HG02610 (cell line): ENCODE data around the gene TSPAN4.

ENCODE experiments used
- ATAC-seq: cut with Tn5 transposase; IDR thresholded peaks from one replicate; pipeline ENCODE4 v1.9.1; 2021; ENCODE audit warnings: mild to moderate bottlenecking, moderate library complexity; ENCODE audit not compliant: unreplicated experiment

Gene TSPAN4

GRCh38 chr11:848380-848931 is 5.8 kb downstream of the TSPAN4 start:
- ATAC-seq = no peak

DNA sequence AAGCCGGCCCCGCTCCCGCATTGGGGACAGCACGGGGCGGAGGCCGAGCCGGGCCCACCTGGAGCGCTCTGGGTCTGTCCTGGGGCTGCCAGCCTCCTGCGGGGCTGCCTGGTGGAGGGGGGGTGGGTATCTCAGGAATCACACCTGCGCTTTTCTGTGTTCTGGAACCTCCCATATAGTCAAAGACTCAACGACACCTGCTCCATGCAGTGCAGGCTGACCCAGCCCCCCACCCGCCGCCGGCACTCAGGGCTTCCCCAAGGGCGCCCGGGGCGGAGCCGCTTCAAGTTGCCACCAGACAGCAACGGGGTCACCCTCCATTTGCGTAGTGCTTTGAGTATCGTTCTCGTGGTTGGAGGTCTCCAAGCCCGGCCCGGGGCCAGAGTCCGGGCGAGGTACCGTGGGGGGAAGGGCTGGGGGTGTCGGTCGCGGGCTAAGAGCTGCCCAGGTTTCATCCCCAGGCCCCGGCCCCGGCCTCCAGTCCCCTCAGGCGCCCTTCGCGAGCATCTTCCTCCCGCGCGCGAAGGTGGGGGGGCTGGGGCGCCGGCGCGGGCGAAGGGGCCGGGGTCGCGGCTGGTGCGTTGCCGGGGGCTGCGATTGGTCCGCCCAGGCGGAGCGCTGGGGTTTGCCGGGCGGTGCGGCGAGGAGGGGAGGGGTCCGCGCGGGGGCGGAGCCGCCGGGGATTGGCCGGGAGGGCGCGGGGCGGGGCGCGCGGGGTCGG is 6.6 kb downstream of the TSPAN4 start:
- no peak for ATAC-seq

GRCh38 chr11:849951-850774 is 7.5 kb downstream of the TSPAN4 start:
- ATAC-seq = no peak

- ATAC-seq = no peak
These were observed 8.4 kb downstream of the TSPAN4 start for GRCh38 chr11:850775-851763.

- ATAC-seq = no peak
These were observed 10.1 kb downstream of the TSPAN4 start for GRCh38 chr11:852762-853161.

- no peak for ATAC-seq
These were observed 11.2 kb downstream of the TSPAN4 start for GRCh38 chr11:853682-854448.

GRCh38 chr11:854601-855329 is 12.1 kb downstream of the TSPAN4 start:
- ATAC-seq = no peak

DNA sequence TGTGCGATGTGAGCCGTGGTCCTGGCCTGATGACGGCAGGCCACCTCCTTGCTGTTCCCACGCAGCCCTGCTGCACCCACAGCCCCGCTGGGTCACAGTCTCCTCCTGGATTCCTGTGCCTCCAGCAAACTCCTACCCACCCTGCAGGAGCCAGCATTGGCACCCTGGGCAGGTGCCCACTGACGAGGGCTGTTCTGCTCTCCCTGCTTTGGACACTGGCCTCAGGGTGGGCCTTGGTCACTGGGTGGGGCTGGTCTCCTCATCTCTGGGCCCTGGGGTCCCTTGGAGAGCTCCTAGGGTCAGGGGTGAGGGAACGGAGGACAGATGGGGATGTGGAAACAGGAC is 12.7 kb downstream of the TSPAN4 start:
- ATAC-seq = no peak

DNA sequence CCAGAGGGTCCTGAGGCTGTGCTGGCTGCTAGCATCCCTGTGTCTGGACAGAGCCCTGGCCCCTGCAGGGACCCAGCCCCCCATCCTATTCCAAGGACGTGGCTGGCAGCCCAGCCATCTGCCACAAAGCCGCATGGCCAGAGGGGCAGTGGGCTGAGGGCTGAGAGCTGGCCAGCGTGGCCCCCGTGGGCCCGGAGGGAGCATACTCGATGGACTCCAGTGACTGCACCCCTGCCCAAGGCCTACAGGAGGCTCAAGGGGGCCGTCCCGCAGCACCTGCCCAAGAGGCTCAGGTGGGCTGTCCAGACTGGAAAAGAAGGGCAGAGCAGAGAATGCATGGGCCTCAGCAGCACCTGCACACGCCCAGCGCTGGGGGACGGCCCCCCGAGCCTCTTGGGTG is 13.1 kb downstream of the TSPAN4 start:
- ATAC-seq = no peak

DNA sequence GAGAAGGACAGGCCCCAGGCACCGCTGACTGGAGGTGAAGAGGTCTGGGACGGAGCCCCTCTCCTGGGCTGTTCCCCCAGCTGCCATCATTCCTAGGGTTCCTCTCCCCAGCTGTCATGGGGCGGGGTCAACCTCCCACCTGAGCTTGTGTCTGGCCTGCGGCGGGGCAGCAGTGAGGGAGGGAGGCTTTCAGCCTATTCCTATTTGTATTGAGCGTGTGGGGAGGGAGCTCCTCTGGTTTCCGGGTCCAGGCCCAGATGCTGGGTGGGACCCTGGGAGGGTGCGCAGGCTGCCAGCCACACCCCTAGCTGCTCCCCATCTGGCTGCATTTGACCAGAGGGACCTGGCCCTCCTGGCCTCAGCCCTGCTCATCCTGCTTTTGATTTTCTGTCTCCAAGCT is 13.7 kb downstream of the TSPAN4 start:
- no peak for ATAC-seq

- no peak for ATAC-seq
These were observed 15.6 kb downstream of the TSPAN4 start for GRCh38 chr11:858053-858761.

DNA sequence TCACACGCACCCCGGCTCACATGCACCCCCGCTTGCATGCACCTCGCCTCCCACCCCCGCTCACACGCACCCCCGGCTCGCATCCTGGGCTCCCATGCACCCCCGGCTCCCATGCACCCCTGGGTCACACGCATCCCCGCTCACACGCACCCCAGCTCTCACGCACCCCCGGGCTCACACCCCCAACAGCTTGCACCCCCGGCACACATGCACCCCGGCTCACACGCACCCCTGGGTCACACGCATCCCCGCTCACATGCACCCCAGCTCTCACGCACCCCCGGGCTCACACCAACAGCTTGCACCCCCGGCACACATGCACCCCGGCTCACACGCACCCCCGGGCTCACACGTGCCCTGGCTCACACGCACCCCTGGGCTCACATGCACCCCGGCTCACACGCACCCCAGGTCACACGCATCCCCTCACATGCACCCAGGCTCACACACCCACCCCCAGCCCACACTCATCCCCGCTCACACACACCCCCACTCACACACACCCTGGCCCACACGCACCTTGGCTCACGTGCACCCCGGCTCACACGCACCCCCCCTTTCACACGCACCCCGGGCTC is 16.2 kb downstream of the TSPAN4 start:
- no peak for ATAC-seq

GRCh38 chr11:859394-860131 is 16.9 kb downstream of the TSPAN4 start:
- no peak for ATAC-seq

DNA sequence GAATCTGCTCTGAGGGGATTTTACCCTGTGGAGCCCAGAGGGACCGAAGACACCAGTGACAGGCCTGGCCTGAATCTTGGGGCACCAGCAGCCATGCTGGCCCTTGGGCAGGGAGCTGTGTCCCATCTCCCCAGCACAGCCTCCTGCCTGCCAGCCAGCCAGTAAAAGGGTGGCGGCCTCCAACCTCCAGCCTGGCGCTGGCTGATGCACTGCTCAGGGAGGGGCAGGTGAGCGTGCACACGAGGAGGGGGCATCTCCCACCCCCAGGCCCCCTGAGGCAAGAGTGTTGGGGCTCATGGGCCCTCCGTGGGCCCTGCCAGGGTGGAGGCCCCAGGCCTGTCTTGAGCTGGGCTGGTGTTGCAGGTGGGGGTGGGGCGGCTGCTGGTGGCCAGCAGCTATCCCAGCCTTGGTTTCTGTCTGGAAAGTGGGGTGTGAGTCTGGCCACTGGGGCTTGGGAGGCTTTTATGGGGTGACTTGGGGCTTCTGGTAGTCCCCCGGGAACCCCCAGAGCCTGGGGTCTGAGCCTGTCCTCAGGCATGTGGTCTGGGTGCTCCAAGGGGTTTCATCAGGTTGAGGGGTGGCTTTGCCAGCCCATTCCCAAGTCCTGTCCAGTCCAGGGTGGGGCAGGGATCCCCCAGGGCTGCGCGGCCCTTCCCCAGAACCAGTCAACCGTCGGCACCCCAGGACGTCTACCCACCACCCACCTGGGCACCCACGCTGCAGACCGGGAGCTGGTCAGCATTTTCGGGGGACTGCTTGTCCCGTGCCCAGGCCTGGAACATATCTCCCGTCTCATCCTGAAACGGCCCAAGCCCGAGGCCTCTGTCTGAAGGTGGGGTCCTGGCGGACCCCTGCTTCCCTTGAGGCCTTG is 17.8 kb downstream of the TSPAN4 start:
- no peak for ATAC-seq

GRCh38 chr11:861105-861479 is 18.4 kb downstream of the TSPAN4 start:
- ATAC-seq = no peak

DNA sequence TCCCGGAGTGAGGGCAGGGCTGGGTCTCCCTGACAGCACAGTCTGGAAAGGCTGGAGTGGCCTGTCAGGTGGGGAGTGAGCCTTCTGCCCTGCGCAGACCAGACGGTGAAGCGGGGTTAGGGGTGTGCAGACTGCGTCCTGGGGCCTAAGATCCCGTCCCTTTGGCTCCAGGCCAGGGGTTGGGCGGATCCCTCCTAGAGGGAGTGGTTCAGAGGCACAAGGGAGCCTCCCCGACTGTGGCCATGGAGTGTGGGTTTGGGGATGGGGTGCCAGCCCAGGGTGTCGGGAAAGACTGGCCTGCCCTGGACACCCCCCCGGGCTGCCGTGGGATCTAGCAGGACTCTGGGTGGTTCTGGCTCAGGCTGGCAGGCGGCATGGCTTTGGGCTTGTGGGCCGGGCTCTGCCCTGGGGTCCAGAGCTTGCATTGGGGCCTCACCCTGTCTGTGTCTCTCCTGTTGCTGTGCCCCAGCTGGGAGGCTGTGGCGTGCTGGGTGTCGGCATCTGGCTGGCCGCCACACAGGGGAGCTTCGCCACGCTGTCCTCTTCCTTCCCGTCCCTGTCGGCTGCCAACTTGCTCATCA is 19.5 kb downstream of the TSPAN4 start:
- no peak for ATAC-seq

DNA sequence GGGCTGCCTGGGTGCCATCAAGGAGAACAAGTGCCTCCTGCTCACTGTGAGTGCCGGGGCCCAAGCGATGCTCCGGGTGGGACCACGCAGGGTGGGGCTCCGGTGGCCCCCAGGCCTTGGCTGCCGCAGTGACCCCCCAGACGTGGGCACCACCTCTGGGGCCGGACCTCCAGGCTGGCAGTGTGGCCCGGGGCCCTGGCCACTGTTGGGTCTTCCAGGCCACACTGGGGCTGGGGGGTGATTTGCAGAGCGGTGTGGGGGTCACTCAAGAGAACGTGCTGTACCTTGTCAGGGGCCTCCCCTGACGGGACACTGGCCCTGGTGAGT is 20.0 kb downstream of the TSPAN4 start:
- ATAC-seq = no peak
